Neural progenitor cell (in vitro differentiated cells): ENCODE data around the gene ARHGEF39. TPM values are rescaled to one million over a fixed set of nuclear protein-coding genes. Genes with fewer than 3 reads are reported as not detected.
A peak's percentile ranks its signal among the peaks of the same experiment; 100 is the strongest.

Source experiments
- DNase-seq: peaks from one replicate; pipeline ENCODE4 v3.0.0-alpha.2; 2016; ENCODE audit warnings: low spot score
- H2AFZ ChIP-seq: fragments of 200-600 bp; sonication (generic); replicated peaks from 2 replicates; pipeline ENCODE4 v1.6.1; 2016; ENCODE audit warnings: antibody characterized with exemption
- H3F3A ChIP-seq: fragments of 200-600 bp; sonication (generic); 2 replicates; pipeline ENCODE4 v1.6.1; 2016; ENCODE audit warnings: antibody characterized with exemption, low read depth
- H3K27ac ChIP-seq: fragments of 200-600 bp; sonication (generic); 2 replicates; pipeline ENCODE4 v1.5.1; 2016; ENCODE audit warnings: mild to moderate bottlenecking
- H3K27me3 ChIP-seq: fragments of 200-600 bp; sonication (generic); 2 replicates; pipeline ENCODE4 v1.6.1; 2016; ENCODE audit warnings: mild to moderate bottlenecking, moderate library complexity
- H3K36me3 ChIP-seq: fragments of 200-600 bp; sonication (generic); 2 replicates; pipeline ENCODE4 v1.5.1; 2016
- H3K4me1 ChIP-seq: fragments of 200-600 bp; sonication (generic); 2 replicates; pipeline ENCODE4 v1.6.1; 2016; ENCODE audit warnings: mixed run types
- H3K4me2 ChIP-seq: fragments of 200-600 bp; sonication (generic); 2 replicates; pipeline ENCODE4 v1.6.1; 2016
- H3K4me3 ChIP-seq: fragments of 200-600 bp; sonication (generic); 2 replicates; pipeline ENCODE4 v1.5.1; 2016
- H3K79me2 ChIP-seq: fragments of 200-600 bp; sonication (generic); 2 replicates; pipeline ENCODE4 v1.6.1; 2016; ENCODE audit warnings: low read depth
- H3K9ac ChIP-seq: fragments of 200-600 bp; sonication (generic); 2 replicates; pipeline ENCODE4 v1.6.1; 2016
- H3K9me3 ChIP-seq: fragments of 200-600 bp; sonication (generic); 2 replicates; pipeline ENCODE4 v1.5.1; 2016; ENCODE audit warnings: low read depth
- H4K20me1 ChIP-seq: fragments of 200-600 bp; sonication (generic); 2 replicates; pipeline ENCODE4 v1.6.1; 2016; ENCODE audit warnings: low read depth
- H3K27ac Mint-ChIP-seq: 3 replicates; pipeline ENCODE4 v1.8.0; 2021; ENCODE audit warnings: mixed read lengths
- H3K27me3 Mint-ChIP-seq: 2 replicates; pipeline ENCODE4 v1.8.0; 2022; ENCODE audit warnings: low read depth, mild to moderate bottlenecking, inconsistent platforms, moderate library complexity, mixed read lengths; ENCODE audit not compliant: insufficient read depth
- H3K36me3 Mint-ChIP-seq: 3 replicates; pipeline ENCODE4 v1.8.0; 2021; ENCODE audit warnings: mixed read lengths
- H3K4me1 Mint-ChIP-seq: 3 replicates; pipeline ENCODE4 v1.8.0; 2021; ENCODE audit warnings: mixed read lengths
- H3K4me3 Mint-ChIP-seq: 3 replicates; pipeline ENCODE4 v1.8.0; 2021; ENCODE audit warnings: mild to moderate bottlenecking, moderate library complexity, mixed read lengths
- H3K9me3 Mint-ChIP-seq: 3 replicates; pipeline ENCODE4 v1.8.0; 2020; ENCODE audit warnings: mixed read lengths
- CTCF ChIP-seq: fragments of 200-600 bp; sonication (generic); IDR thresholded peaks from 2 replicates; pipeline ENCODE4 v1.5.1; 2017; ENCODE audit warnings: antibody characterized with exemption, mild to moderate bottlenecking
- EZH2 ChIP-seq: fragments of 200-600 bp; sonication (generic); IDR thresholded peaks from 2 replicates; pipeline ENCODE4 v1.6.1; 2017; ENCODE audit warnings: antibody characterized with exemption, mild to moderate bottlenecking, moderate library complexity
- EZH2phosphoT487 ChIP-seq: fragments of 200-600 bp; sonication (generic); IDR thresholded peaks from 2 replicates; pipeline ENCODE4 v1.6.1; 2017; ENCODE audit warnings: antibody characterized with exemption
- total RNA-seq: library from RNA; depleted of rRNA; stranded (reverse); fragments of >200 nt; gene quantifications from 2 replicates; pipeline ENCODE4 v1.2.3, GENCODE V29; 2015; ENCODE audit warnings: low replicate concordance

ARHGEF39 gene
- total RNA-seq, 1 donor from 2014 or later, result 13.2 TPM

- no peak overlapping the region for H3K27ac ChIP-seq
- H3K27ac Mint-ChIP-seq, result no peak overlapping the region
Measured at GRCh38 chr9:35679766-35680330, 14.9 kb upstream of the ARHGEF39 start.

GRCh38 chr9:35679091-35679490 lies 14.1 kb upstream of the ARHGEF39 start:
- Mint-ChIP-seq H3K4me1 (peaks cover 11% of the 10 kb centered on the region), H3K4me3 (no peak overlapping the region), H3K36me3 (peaks cover 14% of the 10 kb centered on the region), H3K9me3 (no peaks in the 10 kb centered on the region), H3K27me3 (peaks cover 16% of the 10 kb centered on the region), H3K27ac (no peak overlapping the region)
- Histone ChIP-seq H3K9me3 (no peaks in the 10 kb centered on the region), H3K36me3 (no peaks in the 10 kb centered on the region), H3K27ac (no peak overlapping the region), H2AFZ (no peak overlapping the region), H3K9ac (no peak overlapping the region), H3F3A (peaks cover 32% of the 10 kb centered on the region), H3K4me3 (no peak overlapping the region), H3K27me3 (peaks cover 8% of the 10 kb centered on the region), H4K20me1 (no peaks in the 10 kb centered on the region), H3K4me1 (peaks cover 9% of the 10 kb centered on the region), H3K4me2 (no peak overlapping the region), H3K79me2 (no peaks in the 10 kb centered on the region)
- no peak for TF ChIP-seq EZH2
- no peak for TF ChIP-seq EZH2phosphoT487
- no peak for TF ChIP-seq CTCF
- no peak for DNase-seq

More at GRCh38 chr9:35679766-35680330, 14.9 kb upstream of the ARHGEF39 start:
- H3K27me3 ChIP-seq, result peaks cover under 1% of the 10 kb centered on the region
- TF ChIP-seq CTCF (no peak), EZH2 (no peak), EZH2phosphoT487 (no peak)
- no peaks in the 10 kb centered on the region for H4K20me1 ChIP-seq
- H3K4me2 ChIP-seq, result no peak overlapping the region
- peaks cover 32% of the 10 kb centered on the region for H3F3A ChIP-seq
- no peak overlapping the region for H3K4me3 Mint-ChIP-seq
- H2AFZ ChIP-seq, result no peak overlapping the region
- no peak overlapping the region for H3K4me3 ChIP-seq
- no peaks in the 10 kb centered on the region for H3K9me3 Mint-ChIP-seq
- H3K79me2 ChIP-seq, result no peaks in the 10 kb centered on the region
- peaks cover 15% of the 10 kb centered on the region for H3K36me3 Mint-ChIP-seq
- DNase-seq, result no peak
- no peak overlapping the region for H3K9ac ChIP-seq
- H3K4me1 ChIP-seq, result peaks cover 9% of the 10 kb centered on the region
- no peaks in the 10 kb centered on the region for H3K9me3 ChIP-seq
- peaks cover 11% of the 10 kb centered on the region for H3K27me3 Mint-ChIP-seq
- H3K4me1 Mint-ChIP-seq, result peaks cover 11% of the 10 kb centered on the region
- no peaks in the 10 kb centered on the region for H3K36me3 ChIP-seq

- H2AFZ ChIP-seq, result peak overlapping the region; percentile 97
- TF ChIP-seq CTCF (peak; percentile 15), EZH2phosphoT487 (no peak)
- no peak overlapping the region for H3K27ac ChIP-seq
- peak overlapping the region; percentile 1 for H3K9ac ChIP-seq
- no peaks in the 10 kb centered on the region for H4K20me1 ChIP-seq
- H3K36me3 Mint-ChIP-seq, result no peaks in the 10 kb centered on the region
- no peaks in the 10 kb centered on the region for H3K9me3 Mint-ChIP-seq
- peak overlapping the region; percentile 82 for H3K4me3 Mint-ChIP-seq
- peaks cover 4% of the 10 kb centered on the region for H3K4me1 Mint-ChIP-seq
- H3F3A ChIP-seq, result peaks cover 26% of the 10 kb centered on the region
- no peak overlapping the region for H3K27ac Mint-ChIP-seq
- no peaks in the 10 kb centered on the region for H3K79me2 ChIP-seq
- H3K36me3 ChIP-seq, result no peaks in the 10 kb centered on the region
- DNase-seq, result peak; percentile 96
- H3K27me3 Mint-ChIP-seq, result peaks cover 15% of the 10 kb centered on the region
- peak overlapping the region; percentile 61 for H3K4me3 ChIP-seq
- no peaks in the 10 kb centered on the region for H3K9me3 ChIP-seq
- peaks cover 9% of the 10 kb centered on the region for H3K4me1 ChIP-seq
- H3K27me3 ChIP-seq, result peaks cover 12% of the 10 kb centered on the region
- peak overlapping the region; percentile 89 for H3K4me2 ChIP-seq
Measured at GRCh38 chr9:35675732-35676392, 10.9 kb upstream of the ARHGEF39 start.
